Tibial artery (tissue), 4 donors: ENCODE results near the gene PIGN.
A peak's percentile ranks its signal among the peaks of the same experiment; 100 is the strongest.

Source experiments
- DNase-seq, 2 donors: peaks; one replicate each; pipeline ENCODE4 v3.0.0-alpha.2; 2019
- H3K27ac ChIP-seq, 2 donors: fragments of 200-600 bp; sonication (generic) in 1 of 2; 1 replicate in 1 of 2; 2 replicates in 1 of 2; pipeline ENCODE4 v1.5.1; 2018 to 2019; ENCODE audit warnings: mild to moderate bottlenecking in 1 of 2
- H3K27me3 ChIP-seq, 2 donors: fragments of 200-600 bp; sonication (generic) in 1 of 2; one replicate each; pipeline versions ENCODE4 v1.5.1 to v1.6.0; 2016 to 2019
- H3K36me3 ChIP-seq, 3 donors: fragments of 200-600 bp; sonication (generic) in 2 of 3; one replicate each; pipeline ENCODE4 v1.5.1; 2016 to 2019; ENCODE audit warnings: mild to moderate bottlenecking in 2 of 3
- H3K4me1 ChIP-seq, 4 donors: fragments of 200-600 bp; sonication (generic) in 2 of 4; 1 replicate in 3 of 4; 2 replicates in 1 of 4; pipeline ENCODE4 v1.5.1; 2016 to 2019
- H3K4me3 ChIP-seq, 2 donors: fragments of 200-600 bp; sonication (generic) in 1 of 2; 1 replicate in 1 of 2; 2 replicates in 1 of 2; pipeline ENCODE4 v1.5.1; 2018 to 2019; ENCODE audit warnings: mild to moderate bottlenecking in 2 of 2
- H3K9me3 ChIP-seq, 3 donors: fragments of 200-600 bp; sonication (generic) in 1 of 3; one replicate each; pipeline ENCODE4 v1.5.1; 2016 to 2019
- intact Hi-C: fragments of 100-400 bp; cut with DNase I; formaldehyde crosslinking; loops from one replicate; pipeline ENCODE4 v1.15.0; 2023; ENCODE audit warnings: low total_unique reads
- TF ChIP-seq, protein P1 (sequence below), 2 experiments: fragments of 200-600 bp in 1 of 2; fragments of 450-650 bp in 1 of 2; IDR thresholded peaks; one replicate each; pipeline ENCODE4 v1.5.1; 2017 to 2019; ENCODE audit warnings: antibody characterized with exemption in 2 of 2, mild to moderate bottlenecking in 1 of 2, moderate library complexity in 1 of 2

The PIGN gene

GRCh38 chr18:62151068-62151771, 35.6 kb downstream of the PIGN start:
- peaks cover 1 to 18% (median 12%) of the 10 kb centered on the region in 3 donors for H3K36me3 ChIP-seq
- intact Hi-C loops: no loop called here
- no peak for DNase-seq
- H3K27me3 ChIP-seq: no peaks in the 10 kb centered on the region
- H3K9me3 ChIP-seq: no peaks in the 10 kb centered on the region
- no peaks in the 10 kb centered on the region for H3K4me1 ChIP-seq
- no peak overlapping the region for H3K27ac ChIP-seq
- TF ChIP-seq, protein P1, sequence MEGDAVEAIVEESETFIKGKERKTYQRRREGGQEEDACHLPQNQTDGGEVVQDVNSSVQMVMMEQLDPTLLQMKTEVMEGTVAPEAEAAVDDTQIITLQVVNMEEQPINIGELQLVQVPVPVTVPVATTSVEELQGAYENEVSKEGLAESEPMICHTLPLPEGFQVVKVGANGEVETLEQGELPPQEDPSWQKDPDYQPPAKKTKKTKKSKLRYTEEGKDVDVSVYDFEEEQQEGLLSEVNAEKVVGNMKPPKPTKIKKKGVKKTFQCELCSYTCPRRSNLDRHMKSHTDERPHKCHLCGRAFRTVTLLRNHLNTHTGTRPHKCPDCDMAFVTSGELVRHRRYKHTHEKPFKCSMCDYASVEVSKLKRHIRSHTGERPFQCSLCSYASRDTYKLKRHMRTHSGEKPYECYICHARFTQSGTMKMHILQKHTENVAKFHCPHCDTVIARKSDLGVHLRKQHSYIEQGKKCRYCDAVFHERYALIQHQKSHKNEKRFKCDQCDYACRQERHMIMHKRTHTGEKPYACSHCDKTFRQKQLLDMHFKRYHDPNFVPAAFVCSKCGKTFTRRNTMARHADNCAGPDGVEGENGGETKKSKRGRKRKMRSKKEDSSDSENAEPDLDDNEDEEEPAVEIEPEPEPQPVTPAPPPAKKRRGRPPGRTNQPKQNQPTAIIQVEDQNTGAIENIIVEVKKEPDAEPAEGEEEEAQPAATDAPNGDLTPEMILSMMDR (IDR thresholded peaks at IDR 0.05): no peak
- no peak overlapping the region for H3K4me3 ChIP-seq

GRCh38 chr18:62144338-62144737, 42.5 kb downstream of the PIGN start:
- TF ChIP-seq, protein P1 (IDR thresholded peaks at IDR 0.05): no peak
- intact Hi-C loops: no loop called here

DNA sequence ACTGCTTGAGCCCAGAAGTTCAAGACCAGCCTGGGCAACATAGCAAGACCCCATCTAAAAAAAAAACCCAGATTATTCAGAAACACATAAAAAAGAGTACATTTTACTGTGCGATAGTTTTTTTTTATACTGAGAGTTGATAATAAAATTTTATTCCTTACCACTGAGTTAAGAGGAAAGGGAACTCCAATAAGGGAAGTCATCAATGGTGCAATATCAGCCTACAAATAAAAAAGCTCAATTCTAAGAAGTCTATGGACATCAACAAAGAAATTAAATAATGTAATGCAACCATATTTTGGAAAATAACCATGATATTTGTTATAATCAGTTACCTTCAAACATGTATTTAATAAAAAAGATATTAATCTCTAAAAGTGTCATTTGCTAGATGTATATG, 46.6 kb downstream of the PIGN start:
- Histone ChIP-seq H3K36me3 (peaks cover 14 to 46% (median 38%) of the 10 kb centered on the region in 3 donors), H3K9me3 (no peaks in the 10 kb centered on the region), H3K4me1 (no peaks in the 10 kb centered on the region), H3K27me3 (no peaks in the 10 kb centered on the region), H3K4me3 (no peak overlapping the region), H3K27ac (no peak overlapping the region)
- TF ChIP-seq, protein P1 (IDR thresholded peaks at IDR 0.05): no peak
- DNase-seq: no peak
- intact Hi-C loops: no loop called here

More at GRCh38 chr18:62144338-62144737, 42.5 kb downstream of the PIGN start:
- peaks cover 6 to 37% (median 21%) of the 10 kb centered on the region in 3 donors for H3K36me3 ChIP-seq
- no peaks in the 10 kb centered on the region for H3K27me3 ChIP-seq
- DNase-seq: no peak
- H3K4me3 ChIP-seq: no peak overlapping the region
- no peaks in the 10 kb centered on the region for H3K9me3 ChIP-seq
- no peak overlapping the region for H3K27ac ChIP-seq
- H3K4me1 ChIP-seq: no peaks in the 10 kb centered on the region

DNA sequence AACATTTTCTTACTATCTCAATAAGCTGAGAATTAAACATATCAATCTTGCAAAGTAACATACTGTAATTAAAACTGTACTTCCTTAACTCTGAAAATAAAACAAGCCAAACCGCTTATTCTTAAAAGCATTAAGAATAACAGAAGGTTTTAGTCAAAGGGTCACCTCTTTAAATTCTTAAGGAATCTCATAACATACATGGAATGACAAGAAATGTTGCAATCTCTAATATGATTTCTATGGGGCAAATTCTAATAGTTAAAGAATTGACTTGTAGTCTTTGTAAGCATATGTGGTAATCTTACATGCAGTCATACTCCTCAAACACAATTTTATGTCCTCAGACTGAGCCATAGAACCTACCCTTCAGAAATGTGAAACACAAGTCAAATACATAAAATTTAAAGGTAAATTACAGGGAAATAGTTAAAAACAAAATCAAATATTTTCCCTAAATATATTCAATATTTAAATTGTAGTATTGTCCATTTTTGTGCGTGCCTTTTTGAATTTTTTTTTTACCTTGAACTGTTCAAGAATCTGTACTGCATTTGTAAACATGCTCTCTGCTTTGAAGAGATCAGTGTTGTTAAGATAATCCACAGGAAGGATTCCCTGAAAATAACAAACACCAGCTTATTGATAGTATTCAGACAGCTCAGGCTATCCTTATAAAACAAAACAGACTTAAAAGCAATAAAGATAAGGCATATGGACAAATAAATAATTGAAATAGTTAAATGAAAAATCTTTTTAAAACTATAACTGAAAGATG, 48.2 kb downstream of the PIGN start:
- Histone ChIP-seq H3K9me3 (no peaks in the 10 kb centered on the region), H3K27ac (no peak overlapping the region), H3K27me3 (no peaks in the 10 kb centered on the region), H3K36me3 (peaks cover 14 to 32% (median 27%) of the 10 kb centered on the region in 3 donors), H3K4me1 (no peaks in the 10 kb centered on the region), H3K4me3 (no peak overlapping the region)
- TF ChIP-seq, protein P1 (IDR thresholded peaks at IDR 0.05): no peak
- DNase-seq: no peak
- intact Hi-C loops: loop anchor here (10.0 kb wide), 1 partner anchor 244 kb away; the partner anchor contains the start of gene RNF152

DNA sequence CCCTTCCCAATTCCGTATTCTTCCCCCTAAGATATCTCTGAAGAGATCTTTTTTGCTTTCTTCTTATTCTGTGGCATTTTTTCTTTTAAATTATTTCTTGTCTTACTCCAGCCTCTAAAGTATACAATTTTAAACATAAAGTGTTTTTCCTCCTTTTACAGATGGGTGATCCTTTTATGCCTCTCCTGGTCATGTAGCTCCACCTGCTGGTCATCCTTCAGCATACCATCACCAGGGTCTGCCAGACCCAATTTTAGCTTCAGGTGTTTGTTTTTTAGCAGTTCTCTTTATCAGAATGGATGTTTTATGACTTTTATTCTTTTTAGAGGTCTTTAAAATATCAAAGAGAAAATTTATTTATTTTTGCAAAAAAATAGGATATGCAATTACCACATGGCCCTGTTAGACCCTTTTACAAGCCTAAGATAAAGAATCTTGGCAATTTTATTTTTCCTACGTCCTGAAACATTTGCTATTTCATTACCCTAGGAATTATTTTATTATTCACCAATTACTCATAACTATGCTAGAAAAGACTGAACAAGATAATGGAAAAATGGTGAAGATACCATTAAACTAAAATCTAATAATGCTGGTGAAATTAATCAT, 55.5 kb downstream of the PIGN start:
- intact Hi-C loops: loop anchor here (5.0 to 10.0 kb wide), 3 partner anchors 237 to 579 kb away; partner anchors contain the start of gene RNF152
- Histone ChIP-seq H3K27ac (no peak overlapping the region), H3K4me3 (no peak overlapping the region), H3K36me3 (no peaks in the 10 kb centered on the region), H3K27me3 (no peaks in the 10 kb centered on the region), H3K4me1 (peaks cover 0 to 6% (median 0%) of the 10 kb centered on the region in 4 donors), H3K9me3 (no peaks in the 10 kb centered on the region)
- TF ChIP-seq, protein P1 (IDR thresholded peaks at IDR 0.05): peak; percentile 91 to 93
- peak in 1 of 2 donors; percentile 39 for DNase-seq
